Lung (tissue), 16 donors: ENCODE data around the gene NUP205. TPM values are rescaled to one million over a fixed set of nuclear protein-coding genes. Genes with fewer than 3 reads are reported as not detected.
A peak's percentile ranks its signal among the peaks of the same experiment; 100 is the strongest.

Source experiments
- ATAC-seq: fragments of 200-7000 bp; cut with Tn5 transposase; one replicate; pipeline ENCODE4 v1.9.1; 2020; ENCODE audit warnings: moderate number of reproducible peaks; ENCODE audit not compliant: insufficient read depth, low FRiP score
- DNase-seq, 3 donors: peaks; one replicate each; pipeline ENCODE4 v3.0.0-alpha.2; 2013 to 2017
- H3K27ac ChIP-seq, 2 donors: one replicate each; pipeline ENCODE4 v1.5.1; 2013; ENCODE audit warnings: mild to moderate bottlenecking in 2 of 2, moderate library complexity in 2 of 2, control low read depth in 1 of 2, inconsistent platforms in 1 of 2, low read depth in 1 of 2, low read length in 1 of 2
- H3K27me3 ChIP-seq, 3 donors: one replicate each; pipeline ENCODE4 v1.5.1; 2013; ENCODE audit warnings: low read length in 2 of 3; ENCODE audit not compliant: control insufficient read depth in 3 of 3, insufficient read depth in 3 of 3
- H3K36me3 ChIP-seq, 4 donors: one replicate each; pipeline ENCODE4 v1.5.1; 2013; ENCODE audit warnings: low read length in 4 of 4, mild to moderate bottlenecking in 1 of 4, moderate library complexity in 1 of 4; ENCODE audit not compliant: control insufficient read depth in 4 of 4, insufficient read depth in 4 of 4
- H3K4me1 ChIP-seq, 5 donors: one replicate each; pipeline ENCODE4 v1.5.1; 2013; ENCODE audit warnings: low read length in 5 of 5, mild to moderate bottlenecking in 2 of 5, moderate library complexity in 1 of 5; ENCODE audit not compliant: control insufficient read depth in 5 of 5, insufficient read depth in 5 of 5
- H3K4me3 ChIP-seq: one replicate; pipeline ENCODE4 v1.5.1; 2013; ENCODE audit warnings: mild to moderate bottlenecking, control low read depth, moderate library complexity
- H3K9ac ChIP-seq, 2 donors: one replicate each; pipeline ENCODE4 v1.5.1; 2013; ENCODE audit warnings: low read length in 2 of 2, control low read depth in 1 of 2; ENCODE audit not compliant: insufficient read depth in 1 of 2
- H3K9me3 ChIP-seq, 4 donors: one replicate each; pipeline ENCODE4 v1.5.1; 2013; ENCODE audit warnings: low read length in 3 of 4, mild to moderate bottlenecking in 1 of 4, moderate library complexity in 1 of 4; ENCODE audit not compliant: control insufficient read depth in 4 of 4, insufficient read depth in 3 of 4
- CTCF ChIP-seq: IDR thresholded peaks from 2 replicates; pipeline ENCODE4 v1.5.1; 2012; ENCODE audit warnings: mild to moderate bottlenecking; ENCODE audit errors: control extremely low read depth, extremely low read depth
- WGBS, 2 donors: extraction: QIAGEN DNeasy Blood & Tissue Kit; methylation state at CpG; one replicate each; pipeline ENCODE4 v1.1.7; 2013; 5-methylcytosine and 5-hydroxymethylcytosine counted together
- long read RNA-seq, 5 donors: transcript quantifications; one replicate each; lab custom pipeline, GENCODE V29; 2026
- polyA plus RNA-seq, 2 donors: library from polyadenylated mRNA; stranded (reverse); fragments of 200-250 nt; gene quantifications; one replicate each; pipeline ENCODE4 v1.2.1, GENCODE V29; 2013
- total RNA-seq, 2 donors: library from RNA; depleted of rRNA in 1 of 2; stranded (reverse); fragments of >200 nt in 1 of 2; gene quantifications; one replicate each; pipeline ENCODE4 v1.2.1, GENCODE V29; 2014 to 2021
- donor health status: control.
- donor health status: control.
- donor health status: Bipolar disorder and iron deficiency.
- donor health status: healthy.
- donor health status: DM: yes; HTN: yes; CAD: no.

The NUP205 gene
- 10 to 100 TPM; 36.9 to 41.2 TPM for total RNA-seq
- polyA plus RNA-seq, result 10 to 100 TPM; 23.1 to 31.9 TPM
- long read RNA-seq, donor 1, full-length matches to known transcripts, result 4 of 17 reads
- long read RNA-seq, donor 1, partial matches to known transcripts, result 13 of 17 reads
- long read RNA-seq, donor 1, other reads (novel, unspliced or antisense), result 0 of 17 reads
- long read RNA-seq, donor 2, full-length matches to known transcripts, result 1 of 12 reads
- long read RNA-seq, donor 2, partial matches to known transcripts, result 11 of 12 reads
- long read RNA-seq, donor 2, other reads (novel, unspliced or antisense), result 0 of 12 reads
- long read RNA-seq, donor 3, full-length matches to known transcripts, result 3 of 3 reads
- long read RNA-seq, donor 3, partial matches to known transcripts, result 0 of 3 reads
- long read RNA-seq, donor 3, other reads (novel, unspliced or antisense), result 0 of 3 reads
- long read RNA-seq, donor 4, partial matches to known transcripts, result 6 of 8 reads
- long read RNA-seq, donor 4, other reads (novel, unspliced or antisense), result 0 of 8 reads
- long read RNA-seq, donor 5, full-length matches to known transcripts, result 3 of 9 reads
- long read RNA-seq, donor 5, partial matches to known transcripts, result 6 of 9 reads
- long read RNA-seq, donor 5, other reads (novel, unspliced or antisense), result 0 of 9 reads

- Histone ChIP-seq H3K36me3 (no peaks in the 10 kb centered on the region), H3K4me1 (peaks cover 0 to 5% (median 2%) of the 10 kb centered on the region in 5 donors), H3K9me3 (no peaks in the 10 kb centered on the region), H3K9ac (peak within 1 kb of the TSS; percentile 85 to 96), H3K4me3 (peak within 1 kb of the TSS; percentile 82), H3K27me3 (no peaks in the 10 kb centered on the region), H3K27ac (peak within 1 kb of the TSS; percentile 83 to 99)
- peak; percentile 93 for ATAC-seq
- peak; percentile 87 to 93 (median 92) for DNase-seq
- TF ChIP-seq CTCF, result no peak
- WGBS, 2 donors, result 3% methylated on average over 38 of the region's 38 CpGs
These were observed at the start of gene NUP205 for GRCh38 chr7:135557455-135558336. Gene NUP205 (plus strand): TSS chr7:135557917. CDS start chr7:135557945, 28 bp downstream.

GRCh38 chr7:135508883-135509588 is 48.7 kb upstream of the NUP205 start:
- DNase-seq (peak; percentile 47 to 57 (median 56)), ATAC-seq (no peak)
- Histone ChIP-seq H3K4me1 (peaks cover 0 to 22% (median 3%) of the 10 kb centered on the region in 5 donors), H3K36me3 (no peaks in the 10 kb centered on the region), H3K4me3 (peak overlapping the region; percentile 74), H3K27ac (peak overlapping the region; percentile 85 to 91), H3K9me3 (no peaks in the 10 kb centered on the region), H3K27me3 (no peaks in the 10 kb centered on the region), H3K9ac (peak overlapping the region; percentile 86 to 92)
- TF ChIP-seq CTCF, result no peak
- WGBS, 2 donors, result 0 to 1% methylated on average over 17 of the region's 17 CpGs

- Histone ChIP-seq H3K27me3 (no peaks in the 10 kb centered on the region), H3K27ac (peak overlapping the region; percentile 85 to 91), H3K36me3 (no peaks in the 10 kb centered on the region), H3K9ac (peak overlapping the region; percentile 86 to 97), H3K4me3 (peak overlapping the region; percentile 74), H3K4me1 (peaks cover 0 to 22% (median 3%) of the 10 kb centered on the region in 5 donors), H3K9me3 (no peaks in the 10 kb centered on the region)
- TF ChIP-seq CTCF, result no peak
- DNase-seq (peak in 1 of 3 donors; percentile 67), ATAC-seq (no peak)
- WGBS, 2 donors, result 0 to 1% methylated on average over 13 to 14 of the region's 14 CpGs
These were observed 48.2 kb upstream of the NUP205 start for GRCh38 chr7:135509589-135509838.
